ENCODE data around the gene DMGDH.

The DMGDH gene

DNA sequence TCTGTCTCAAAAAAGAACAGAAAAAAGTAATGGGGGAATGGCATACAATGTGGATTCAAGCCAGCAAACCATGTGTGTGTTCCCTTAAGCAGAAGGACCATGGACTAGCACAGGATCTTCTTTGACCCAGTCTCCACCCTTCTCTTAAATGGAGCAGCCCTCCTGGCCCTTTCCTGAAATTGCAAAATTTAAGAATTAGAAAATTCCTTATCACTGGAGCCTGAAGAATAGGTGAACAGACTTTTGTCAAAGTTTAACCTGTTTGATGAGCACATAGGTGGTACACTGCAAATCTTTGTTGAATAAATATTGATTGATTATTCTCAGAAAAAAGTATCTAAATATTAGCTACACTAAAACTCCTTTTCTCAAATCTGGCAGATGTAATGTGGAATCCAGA is 12.6 kb downstream of the DMGDH start:
- Histone ChIP-seq H3K4me3 (ENCODE audit: low read depth, low read length) (no peak overlapping the region), H3K9me3 (ENCODE audit: severe bottlenecking) (peaks cover 3% of the 10 kb centered on the region), H3K27me3 (ENCODE audit: insufficient read depth, low read depth, severe bottlenecking) (no peaks in the 10 kb centered on the region), H3K27ac (no peak overlapping the region), H3K36me3 (no peaks in the 10 kb centered on the region)
- no peak for DNase-seq
- no peak for TF ChIP-seq CTCF (IDR thresholded peaks at IDR 0.05; ENCODE audit: low read depth, low read length)

DNA sequence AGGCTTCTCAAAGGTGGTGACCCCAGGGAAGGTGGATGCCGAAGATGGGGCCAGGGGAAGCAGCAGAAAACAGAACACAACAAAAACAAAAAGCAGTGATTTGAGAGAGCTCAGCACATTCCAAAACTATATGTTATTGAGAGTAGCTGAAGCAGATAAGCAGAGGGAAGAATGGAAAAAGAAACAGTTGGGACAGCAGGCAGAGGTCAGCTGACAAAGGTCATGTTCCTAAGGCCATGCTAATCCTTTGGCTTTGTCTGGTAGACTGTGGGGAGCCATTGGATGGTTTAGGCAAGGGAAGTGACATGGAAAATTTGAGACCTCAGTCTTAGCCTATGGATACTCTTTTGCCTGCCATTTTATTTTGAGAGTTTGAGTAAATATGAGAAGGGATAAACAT is 14.5 kb downstream of the DMGDH start:
- DNase-seq: no peak
- no peak overlapping the region for H3K4me3 ChIP-seq (ENCODE audit: low read depth, low read length)
- H3K27me3 ChIP-seq (ENCODE audit: insufficient read depth, low read depth, severe bottlenecking): no peaks in the 10 kb centered on the region
- H3K36me3 ChIP-seq: no peaks in the 10 kb centered on the region
- no peak for TF ChIP-seq CTCF (IDR thresholded peaks at IDR 0.05; ENCODE audit: low read depth, low read length)
- no peak overlapping the region for H3K27ac ChIP-seq
- H3K9me3 ChIP-seq (ENCODE audit: severe bottlenecking): no peaks in the 10 kb centered on the region

DNA sequence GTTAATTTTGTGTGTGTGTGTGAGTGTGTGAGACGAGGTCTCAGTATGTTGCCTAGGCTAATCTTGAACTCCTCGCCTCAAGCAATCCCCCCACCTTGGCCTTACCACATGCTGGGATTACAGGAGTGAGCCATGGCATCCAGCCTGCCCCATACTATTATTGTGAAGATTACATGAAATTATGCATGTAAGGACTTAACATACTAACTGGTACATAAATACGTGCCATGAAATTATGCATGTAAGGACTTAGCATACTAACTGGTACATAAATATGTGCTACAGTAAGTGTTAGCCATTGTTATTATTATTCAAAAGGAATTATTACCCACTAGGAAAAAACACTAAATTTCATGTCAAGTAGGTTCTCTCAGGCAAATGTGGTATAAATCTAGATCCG is 16.2 kb downstream of the DMGDH start:
- no peak for TF ChIP-seq CTCF (IDR thresholded peaks at IDR 0.05; ENCODE audit: low read depth, low read length)
- DNase-seq: no peak
- Histone ChIP-seq H3K27me3 (ENCODE audit: insufficient read depth, low read depth, severe bottlenecking) (no peaks in the 10 kb centered on the region), H3K27ac (no peak overlapping the region), H3K9me3 (ENCODE audit: severe bottlenecking) (no peaks in the 10 kb centered on the region), H3K4me3 (ENCODE audit: low read depth, low read length) (no peak overlapping the region), H3K36me3 (no peaks in the 10 kb centered on the region)

DNA sequence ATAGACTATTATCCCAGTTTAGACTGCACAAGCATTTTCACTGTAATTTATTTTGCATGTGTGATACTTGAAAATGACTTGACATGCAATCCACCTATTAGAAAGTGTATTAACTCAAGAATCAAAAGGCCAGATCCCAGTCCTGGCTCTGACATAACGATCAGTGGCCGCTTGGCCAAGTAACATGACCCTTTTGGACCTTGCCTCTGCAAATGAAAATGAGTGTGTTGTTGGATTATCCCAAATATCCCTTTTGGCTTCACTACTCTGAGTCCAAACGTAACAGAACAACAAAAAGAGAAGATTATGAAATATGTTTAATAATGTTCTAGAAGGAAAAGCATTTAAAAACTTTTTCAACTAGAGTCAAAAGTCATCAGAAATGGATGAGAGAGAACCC is 19.0 kb downstream of the DMGDH start:
- no peak overlapping the region for H3K27ac ChIP-seq
- no peak for DNase-seq
- no peak for TF ChIP-seq CTCF (IDR thresholded peaks at IDR 0.05; ENCODE audit: low read depth, low read length)
- no peak overlapping the region for H3K4me3 ChIP-seq (ENCODE audit: low read depth, low read length)
- no peaks in the 10 kb centered on the region for H3K27me3 ChIP-seq (ENCODE audit: insufficient read depth, low read depth, severe bottlenecking)
- no peaks in the 10 kb centered on the region for H3K36me3 ChIP-seq
- no peaks in the 10 kb centered on the region for H3K9me3 ChIP-seq (ENCODE audit: severe bottlenecking)

DNA sequence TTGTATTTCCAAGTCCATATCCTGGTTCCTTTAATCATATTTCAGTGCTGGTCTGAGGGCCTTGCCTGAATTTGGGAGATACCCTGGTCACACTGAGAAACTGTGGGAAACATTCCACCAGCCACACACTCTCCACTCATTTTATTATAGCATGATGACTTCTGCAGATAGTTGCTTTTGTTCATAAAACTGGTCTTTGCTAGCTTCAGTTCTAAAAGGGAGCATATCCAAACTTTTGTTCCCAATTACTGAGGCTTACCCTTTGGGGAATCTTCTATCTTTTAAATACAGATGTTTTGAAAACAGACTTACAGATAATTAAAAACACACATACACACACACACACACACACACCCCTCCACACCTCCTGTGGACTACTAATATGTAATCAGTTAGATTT is 21.0 kb downstream of the DMGDH start:
- no peak overlapping the region for H3K4me3 ChIP-seq (ENCODE audit: low read depth, low read length)
- no peaks in the 10 kb centered on the region for H3K36me3 ChIP-seq
- no peaks in the 10 kb centered on the region for H3K9me3 ChIP-seq (ENCODE audit: severe bottlenecking)
- H3K27ac ChIP-seq: no peak overlapping the region
- no peak for DNase-seq
- TF ChIP-seq CTCF (IDR thresholded peaks at IDR 0.05; ENCODE audit: low read depth, low read length): no peak
- no peaks in the 10 kb centered on the region for H3K27me3 ChIP-seq (ENCODE audit: insufficient read depth, low read depth, severe bottlenecking)

DNA sequence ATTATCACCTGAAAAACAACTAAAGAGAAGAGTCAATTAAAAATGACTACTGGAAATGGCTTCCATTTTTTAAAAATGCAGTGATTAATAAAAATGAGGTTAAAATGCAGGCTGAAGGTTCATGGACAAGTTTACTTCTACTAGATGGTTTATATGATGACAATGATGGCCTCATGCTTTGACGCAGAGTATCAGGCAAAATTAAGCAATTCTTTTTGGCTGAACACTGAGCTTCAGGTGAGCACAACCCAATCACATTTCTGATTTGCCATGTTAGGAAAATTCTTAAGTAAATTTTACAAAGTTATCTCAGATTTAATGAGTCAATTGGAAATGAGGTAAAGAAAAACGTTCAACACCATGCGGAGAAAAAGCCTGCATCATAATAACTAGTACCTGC is 22.3 kb downstream of the DMGDH start:
- Histone ChIP-seq H3K27ac (no peak overlapping the region), H3K4me3 (ENCODE audit: low read depth, low read length) (no peak overlapping the region), H3K9me3 (ENCODE audit: severe bottlenecking) (no peaks in the 10 kb centered on the region)

More for the DNA sequence above, 22.3 kb downstream of the DMGDH start:
- DNase-seq: no peak
- Histone ChIP-seq H3K36me3 (no peaks in the 10 kb centered on the region), H3K27me3 (ENCODE audit: insufficient read depth, low read depth, severe bottlenecking) (no peaks in the 10 kb centered on the region)
- TF ChIP-seq CTCF (IDR thresholded peaks at IDR 0.05; ENCODE audit: low read depth, low read length): no peak
